ENCODE data around the gene CFP.
A peak's percentile ranks its signal among the peaks of the same experiment; 100 is the strongest.
"Not testable (repeated sequence)": the region's sequence is repeated elsewhere in the genome, so short reads cannot be mapped to it uniquely, and the experiment has no call there.

Gene CFP

DNA sequence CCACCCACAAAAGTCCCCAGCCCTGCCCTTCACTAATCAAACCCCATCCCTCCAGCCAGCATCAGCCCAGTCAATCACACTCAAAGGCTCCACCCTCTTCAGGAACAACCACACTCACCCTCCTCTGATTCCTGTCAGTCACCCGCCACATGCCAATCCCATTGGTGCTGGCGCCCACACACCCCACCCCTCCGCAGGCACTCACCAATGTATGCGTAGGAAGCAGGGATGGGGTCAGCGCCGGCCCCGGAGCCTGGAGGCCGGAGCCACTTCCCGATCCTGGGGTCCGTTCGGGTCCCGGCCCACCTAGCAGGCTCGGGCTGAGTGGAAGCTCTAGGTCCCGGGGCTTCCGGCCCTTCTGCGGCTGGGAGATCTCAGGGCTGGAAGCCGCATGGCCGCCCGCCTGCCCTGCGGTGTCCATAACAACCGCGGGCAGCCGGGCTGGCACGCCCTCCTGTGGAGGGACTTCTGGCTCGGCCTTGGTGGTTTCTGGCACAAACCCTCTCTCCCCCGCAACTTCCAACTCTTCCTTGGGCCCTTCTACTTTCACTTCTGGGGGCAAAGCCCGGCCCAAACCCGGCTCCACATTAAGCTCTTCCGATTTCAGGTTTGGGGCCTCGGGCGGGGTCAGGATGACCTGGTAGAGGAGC lies 7.9 kb upstream of the CFP start:
- DNase-seq, result peak; percentile 67

DNA sequence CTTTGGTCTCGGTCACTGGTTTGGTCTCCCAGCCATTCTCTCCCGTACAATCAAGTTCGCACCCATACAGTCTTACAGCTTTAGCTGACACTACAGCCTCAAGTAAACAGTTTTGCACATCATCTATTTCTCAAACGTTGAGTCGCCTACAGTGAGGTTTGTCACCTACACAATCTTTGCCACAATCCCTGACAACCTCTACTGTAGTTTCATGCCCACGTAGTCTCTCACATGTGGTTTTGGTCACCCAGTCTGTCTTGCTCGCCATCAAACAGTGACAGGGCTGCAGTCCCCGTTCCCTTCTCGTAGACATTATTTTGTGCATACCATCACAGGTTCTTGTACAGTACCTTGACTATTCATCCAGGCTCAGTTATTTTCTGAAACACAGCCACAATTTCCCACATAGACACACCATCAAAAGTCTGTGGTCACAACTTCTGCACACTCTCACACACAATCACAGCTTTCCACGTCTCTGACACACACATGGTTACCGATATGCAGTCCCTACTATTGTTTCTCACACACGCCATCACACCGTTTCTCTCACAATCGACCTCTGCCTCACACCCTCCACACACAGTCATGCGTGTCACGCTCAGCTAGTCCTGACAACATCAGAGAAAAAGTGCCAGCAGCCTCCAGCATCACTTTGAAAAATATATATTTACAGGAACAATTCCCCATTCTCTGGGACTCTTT lies 5.3 kb upstream of the CFP start:
- no peak for DNase-seq

DNA sequence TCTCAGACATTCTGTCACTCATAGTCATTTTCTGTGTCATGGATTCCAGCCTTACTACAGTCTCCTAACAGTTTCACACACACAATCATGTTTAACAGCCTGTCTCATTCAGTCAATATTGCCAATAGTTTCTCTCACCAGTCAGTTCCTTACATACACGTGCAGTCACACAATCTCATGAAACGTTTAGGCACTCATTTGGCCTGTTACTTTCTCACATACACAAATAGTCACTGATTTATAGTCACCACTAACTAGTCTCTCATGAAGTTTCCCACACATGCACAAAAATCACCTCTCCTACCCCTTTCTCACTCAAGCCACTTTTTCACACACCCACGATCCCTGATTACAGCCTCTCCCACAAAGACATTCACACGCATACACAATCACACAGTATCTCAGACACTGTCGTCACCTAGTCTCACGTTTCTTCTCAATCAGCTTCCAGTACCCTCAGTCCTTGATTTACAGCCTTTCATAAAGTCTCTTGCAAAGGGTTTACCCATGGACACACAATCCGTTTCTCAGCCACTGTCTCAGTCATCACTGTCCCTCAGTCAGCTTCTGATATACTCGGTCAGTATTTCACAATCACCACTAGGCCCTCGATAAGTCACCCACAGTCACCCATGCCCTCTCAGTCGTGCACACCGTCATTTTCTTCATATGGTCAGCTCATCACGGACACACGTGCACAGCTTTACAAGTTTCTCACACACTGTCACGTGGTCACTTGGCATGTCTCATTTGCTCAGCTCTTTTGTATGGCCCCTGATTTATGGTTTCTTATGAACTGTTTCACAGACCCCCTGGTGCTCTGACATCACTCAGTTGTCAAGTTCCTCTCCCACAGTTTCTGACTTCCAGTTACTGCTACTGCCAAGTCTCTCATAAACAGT lies 4.2 kb upstream of the CFP start:
- DNase-seq, result peak; percentile 78

DNA sequence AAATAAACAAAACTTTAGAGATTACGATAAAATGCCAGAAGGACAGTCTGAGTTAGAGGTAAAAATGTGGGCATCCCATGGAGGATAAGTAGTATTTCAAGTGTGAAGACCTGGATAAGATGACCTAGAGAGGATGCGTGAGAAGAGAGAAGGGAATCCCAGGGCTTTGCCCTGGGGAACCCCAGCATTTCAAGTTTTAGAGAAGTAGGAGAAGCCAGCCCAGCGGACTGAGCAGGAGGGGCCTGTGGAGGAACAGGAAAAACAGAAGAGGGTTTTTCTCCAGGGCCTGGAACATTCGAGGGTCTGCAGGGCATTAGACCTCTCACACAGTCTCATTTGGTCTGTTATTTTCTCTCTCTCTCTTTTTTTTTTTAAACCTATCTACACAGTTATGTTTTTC lies 2.9 kb upstream of the CFP start:
- DNase-seq, result peak; percentile 41

DNA sequence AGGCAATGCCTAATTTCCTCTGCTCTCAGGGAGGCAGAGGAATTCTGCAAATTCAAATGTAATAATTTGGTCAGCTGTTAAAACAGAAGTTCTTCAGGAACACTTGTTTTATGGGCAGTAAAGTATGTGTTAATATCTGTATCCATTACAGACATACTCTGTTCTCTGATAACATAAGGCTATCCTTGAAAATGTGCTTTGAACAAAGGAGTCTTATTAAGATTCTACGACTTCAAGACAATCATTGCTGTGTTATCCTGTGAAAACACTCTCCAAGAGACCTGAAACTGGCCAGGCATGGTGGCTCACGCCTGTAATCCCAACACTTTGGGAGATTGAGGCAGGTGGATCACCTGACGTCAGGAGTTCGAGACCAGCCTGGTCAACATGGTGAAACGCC lies 1.9 kb upstream of the CFP start:
- no peak for DNase-seq

DNA sequence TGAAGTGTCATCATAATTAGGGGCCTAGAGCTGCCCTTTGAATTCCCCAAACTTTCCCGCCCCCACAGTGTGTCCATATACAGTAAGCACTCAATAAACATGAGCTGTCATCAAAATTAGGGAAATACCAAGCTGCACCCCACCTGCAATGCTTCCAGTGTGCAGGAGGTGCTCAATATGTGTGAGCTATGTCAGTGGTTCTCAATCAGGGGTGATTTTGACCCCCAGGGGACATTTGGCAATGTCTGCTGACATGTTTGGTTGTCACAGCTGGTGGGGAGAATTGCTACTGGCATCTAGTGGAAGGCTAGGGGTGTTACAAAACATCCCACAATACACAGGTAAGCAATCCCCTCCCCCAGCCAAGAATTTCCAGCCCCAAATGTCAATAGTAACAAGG lies 748 bp downstream of the CFP start:
- DNase-seq, result no peak

DNA sequence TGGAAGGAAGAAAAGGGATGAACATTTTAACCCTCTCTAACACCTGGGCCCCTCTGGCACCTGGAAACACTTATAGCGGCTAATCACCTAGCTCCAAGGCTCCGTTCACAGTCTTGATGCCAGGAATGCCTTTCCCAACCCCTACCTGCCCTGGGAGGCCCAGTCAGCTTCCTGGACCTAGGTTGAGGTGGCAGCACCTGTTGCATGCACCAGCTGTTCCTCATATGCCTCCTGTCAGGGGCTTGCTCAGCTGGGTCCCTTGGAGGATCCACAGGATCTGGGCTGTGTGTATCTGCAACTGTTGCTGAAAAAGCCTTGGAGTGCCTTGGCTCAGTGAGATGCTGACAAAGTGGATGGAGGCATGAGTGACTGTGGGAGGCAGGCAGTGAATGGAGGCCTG lies 4.4 kb downstream of the CFP start:
- no peak for DNase-seq

DNA sequence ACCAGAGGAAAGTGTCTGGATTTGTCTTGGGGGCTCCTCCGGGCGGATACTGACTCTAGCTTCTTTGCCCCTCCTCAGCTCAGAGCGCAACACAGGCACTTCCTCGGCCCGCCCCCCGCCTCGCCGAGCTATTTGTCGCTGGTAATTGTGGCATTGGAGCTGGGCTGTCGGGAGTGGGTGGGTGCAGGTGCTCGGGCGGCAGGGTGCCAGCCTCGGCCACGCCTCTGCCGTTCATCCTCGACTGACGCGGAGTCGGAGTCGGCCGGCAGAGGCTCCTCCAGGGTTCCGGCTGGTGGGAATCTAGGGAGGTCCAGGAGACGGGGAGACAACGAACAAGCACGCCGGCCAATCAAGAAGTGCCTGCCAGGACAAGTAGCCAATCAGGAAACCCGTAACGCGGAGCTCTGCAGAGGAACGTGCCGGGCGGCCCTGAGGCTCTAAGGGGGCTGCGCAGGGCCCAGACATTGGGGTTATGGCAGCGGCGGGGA lies 6.1 kb downstream of the CFP start:
- DNase-seq, result peak; percentile 32

DNA sequence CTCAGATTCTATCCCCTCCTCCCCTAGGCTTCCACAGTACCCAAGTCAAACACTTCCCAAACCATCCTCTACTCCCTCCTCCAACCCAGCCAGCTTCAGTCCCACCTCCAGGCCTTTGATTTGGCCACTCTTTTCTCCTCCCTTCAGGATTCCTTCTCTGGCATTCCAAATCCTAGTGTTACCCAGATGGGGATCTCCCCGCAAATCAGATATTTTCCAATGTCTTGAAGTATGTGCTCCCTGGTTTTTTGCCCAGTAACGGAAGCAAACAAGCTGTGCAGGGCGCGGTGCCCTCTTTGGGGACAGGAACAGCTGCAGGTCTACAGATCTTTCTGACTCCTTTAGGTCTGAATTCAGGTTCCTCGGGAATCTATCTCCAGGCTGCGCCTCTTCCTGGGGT lies 7.9 kb downstream of the CFP start:
- no peak for DNase-seq

DNA sequence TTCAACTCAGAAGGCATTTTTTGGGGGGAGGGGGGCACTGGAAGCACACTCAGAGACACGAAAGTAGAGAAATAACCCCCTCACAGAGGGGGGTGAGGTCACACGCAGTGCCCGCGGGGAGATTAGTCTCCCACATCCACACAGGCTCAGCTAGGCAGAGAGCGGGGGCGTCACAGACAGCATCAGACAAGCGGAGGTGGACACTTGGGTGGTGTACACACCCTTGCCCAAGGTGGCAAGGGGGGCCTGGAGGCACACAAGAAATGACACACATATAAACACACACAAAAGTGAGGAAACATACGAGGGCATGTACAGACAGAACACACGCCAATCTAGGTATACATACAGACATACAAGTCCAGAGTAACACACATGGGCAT lies 9.4 kb downstream of the CFP start:
- DNase-seq, result no peak

DNA sequence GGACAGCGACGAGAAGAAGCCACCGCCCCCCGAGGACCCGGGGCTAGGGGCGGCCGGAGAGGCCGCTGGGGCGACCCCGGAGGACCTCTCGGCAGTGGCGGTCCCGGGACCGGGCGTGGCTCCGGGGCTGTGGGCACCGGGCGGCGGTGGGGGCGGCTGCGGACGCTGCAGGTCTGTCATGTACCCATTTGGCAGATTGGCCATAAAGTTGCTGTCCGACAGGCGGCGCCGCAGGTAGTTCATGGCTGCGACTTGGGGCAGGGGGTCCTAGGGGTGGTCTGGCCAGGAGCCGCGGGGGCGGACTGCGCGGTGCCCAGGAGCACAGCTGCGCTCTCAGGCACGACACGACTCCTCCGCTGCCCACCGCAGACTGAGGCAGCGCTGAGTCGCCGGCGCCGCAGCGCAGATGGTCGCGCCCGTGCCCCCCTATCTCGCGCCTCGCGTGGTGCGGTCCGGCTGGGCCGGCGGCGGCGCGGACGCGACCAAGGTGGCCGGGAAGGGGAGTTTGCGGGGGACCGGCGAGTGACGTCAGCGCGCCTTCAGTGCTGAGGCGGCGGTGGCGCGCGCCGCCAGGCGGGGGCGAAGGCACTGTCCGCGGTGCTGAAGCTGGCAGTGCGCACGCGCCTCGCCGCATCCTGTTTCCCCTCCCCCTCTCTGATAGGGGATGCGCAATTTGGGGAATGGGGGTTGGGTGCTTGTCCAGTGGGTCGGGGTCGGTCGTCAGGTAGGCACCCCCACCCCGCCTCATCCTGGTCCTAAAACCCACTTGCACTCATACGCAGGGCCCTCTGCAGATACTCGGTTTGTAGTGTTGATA lies 10.0 kb downstream of the CFP start, which contains the start of gene SYN1:
SYN1 (minus strand) TSS at position 372 of the 817 bp plus-strand sequence; CDS start at position 243, 129 bp downstream.
- DNase-seq, result peak; percentile 59

DNA sequence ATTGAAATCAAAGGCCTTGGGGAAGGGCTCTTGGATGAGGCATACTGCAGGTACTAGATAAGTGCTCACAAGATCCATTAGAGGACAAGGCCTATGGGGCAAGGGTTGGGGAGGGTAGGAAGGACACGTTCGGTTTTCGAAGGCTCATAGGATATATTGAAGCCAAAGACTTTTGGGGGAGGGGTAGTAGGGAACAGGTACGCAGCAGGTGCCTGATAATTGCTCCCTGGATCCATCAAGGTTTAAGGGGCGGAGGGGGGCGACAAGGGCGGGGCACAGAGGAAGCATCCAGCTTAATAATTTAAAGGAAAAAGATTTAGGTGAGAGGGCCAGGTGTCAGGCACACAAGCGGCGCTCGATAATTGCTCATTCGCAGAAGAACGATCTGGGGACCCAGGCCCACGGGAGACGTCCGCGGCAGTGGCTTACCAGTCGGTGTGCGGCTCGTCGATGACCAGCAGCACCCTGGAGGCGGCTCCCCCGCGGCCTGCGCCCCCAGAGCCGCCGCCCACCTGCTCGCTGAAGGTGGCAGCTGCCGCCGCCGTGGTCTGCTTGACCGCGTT lies 10.7 kb downstream of the CFP start:
- DNase-seq, result no peak

DNA sequence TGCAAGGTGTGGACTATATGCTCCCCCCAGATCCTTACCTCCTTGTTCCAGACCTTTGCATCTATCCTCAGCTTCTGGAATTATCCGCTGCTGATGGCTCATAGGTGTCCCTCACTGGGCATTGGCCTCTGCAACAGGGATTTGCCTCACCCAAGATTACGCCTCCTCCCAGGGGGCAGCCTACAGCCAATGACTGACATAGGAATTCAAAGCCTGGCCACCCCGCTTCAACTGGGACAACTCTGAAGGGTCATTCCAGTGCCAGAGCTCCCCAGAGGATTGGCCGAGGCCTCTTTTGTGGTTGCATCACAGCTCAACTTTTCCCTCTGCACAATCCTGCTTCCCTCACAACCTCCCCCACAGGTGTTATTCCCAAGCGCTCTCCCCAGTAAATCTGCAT lies 15.1 kb downstream of the CFP start:
- no peak for DNase-seq

DNA sequence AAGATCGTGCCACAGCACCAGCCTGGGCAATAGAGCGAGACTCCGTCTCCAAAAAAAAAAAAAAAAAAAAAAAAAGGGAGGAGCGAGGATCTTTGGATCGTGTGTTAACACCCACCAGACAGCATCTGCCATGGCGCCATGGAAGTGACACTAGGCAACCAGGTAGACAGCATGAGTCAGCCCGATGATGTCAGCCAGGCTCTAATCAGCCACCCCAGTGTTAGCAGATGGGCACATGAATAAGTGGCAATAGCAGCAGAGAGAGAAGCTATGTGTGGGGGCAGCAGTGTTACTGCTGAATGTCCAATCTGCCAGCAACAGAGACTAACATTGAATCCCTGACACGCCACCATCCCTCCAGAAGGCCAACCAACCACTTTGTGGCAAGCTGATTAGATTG lies 16.6 kb downstream of the CFP start:
- no peak for DNase-seq

DNA sequence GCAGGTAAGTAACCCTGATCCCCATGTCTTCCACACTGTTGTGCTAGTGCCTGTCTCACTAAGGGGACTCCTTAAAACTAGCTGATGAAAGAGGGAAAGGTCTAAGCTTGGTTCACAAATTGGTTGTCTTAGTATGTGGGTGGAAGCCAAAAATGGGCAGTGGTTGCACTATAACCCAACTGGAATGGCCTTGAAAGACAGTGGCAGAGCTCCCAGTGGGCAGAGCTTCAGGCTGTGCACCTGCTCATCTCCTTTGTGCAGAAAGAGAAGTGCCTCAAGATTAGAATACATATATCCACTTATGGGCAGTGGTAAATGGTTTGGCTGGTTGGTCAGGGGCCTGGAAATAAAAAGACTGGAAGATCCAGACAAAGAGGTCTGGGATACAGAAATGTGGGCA lies 17.3 kb downstream of the CFP start:
- DNase-seq, result no peak

DNA sequence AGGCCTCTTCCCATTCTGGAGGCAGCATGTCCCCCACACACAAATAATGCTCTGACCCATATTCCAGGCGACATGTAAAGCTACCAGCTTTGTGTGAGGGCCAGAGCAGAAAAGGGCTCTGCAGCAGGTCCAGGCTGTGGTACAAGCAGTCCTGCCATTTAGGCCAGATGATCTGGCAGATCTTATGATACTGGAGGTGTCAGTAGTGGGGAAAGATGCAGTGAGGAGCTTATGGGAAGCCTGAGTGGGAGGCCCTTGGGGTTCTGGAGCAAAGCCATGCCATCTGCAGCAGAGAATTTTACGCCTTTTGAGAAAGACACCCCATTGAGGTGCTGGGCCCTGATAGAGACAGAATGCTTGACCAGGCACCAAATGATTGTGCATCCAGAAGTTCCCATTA lies 17.8 kb downstream of the CFP start:
- no peak for DNase-seq

DNA sequence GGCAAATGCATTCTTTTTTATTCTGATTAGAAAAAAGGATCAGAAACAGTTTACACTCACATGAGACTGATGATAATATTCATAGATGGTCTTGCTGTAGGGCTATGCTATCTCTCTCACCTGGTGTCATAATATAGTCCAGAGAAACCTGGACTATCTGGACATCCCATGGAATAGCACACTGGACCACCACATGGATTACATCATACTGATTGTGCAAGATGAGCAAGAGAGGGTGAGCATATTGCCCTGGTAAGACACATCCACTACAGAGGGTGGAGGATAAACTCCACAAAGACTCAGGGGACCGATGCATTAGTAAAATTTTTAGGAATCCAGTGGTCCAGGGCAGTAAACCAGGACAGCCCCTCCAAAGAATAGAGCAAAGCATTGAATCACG lies 18.2 kb downstream of the CFP start:
- DNase-seq, result no peak

DNA sequence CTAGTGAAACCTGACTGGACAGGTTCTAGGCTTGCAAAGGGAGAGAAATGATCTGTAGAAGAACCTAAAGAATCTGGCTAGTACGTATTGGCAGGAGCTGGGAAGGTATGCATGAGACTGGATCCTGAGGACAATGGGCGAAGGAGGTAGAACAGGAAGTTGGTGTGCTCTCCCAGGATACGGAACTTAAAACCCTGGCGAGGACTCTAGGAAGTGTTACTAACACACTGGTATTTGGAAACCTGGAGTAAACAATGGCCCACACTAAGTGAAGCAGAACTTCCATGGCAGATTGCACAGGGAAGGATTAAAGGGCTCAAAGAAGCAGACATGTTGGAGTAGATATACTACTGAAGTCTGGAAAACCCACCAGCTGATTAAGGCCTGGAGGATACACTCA lies 19.2 kb downstream of the CFP start:
- no peak for DNase-seq

DNA sequence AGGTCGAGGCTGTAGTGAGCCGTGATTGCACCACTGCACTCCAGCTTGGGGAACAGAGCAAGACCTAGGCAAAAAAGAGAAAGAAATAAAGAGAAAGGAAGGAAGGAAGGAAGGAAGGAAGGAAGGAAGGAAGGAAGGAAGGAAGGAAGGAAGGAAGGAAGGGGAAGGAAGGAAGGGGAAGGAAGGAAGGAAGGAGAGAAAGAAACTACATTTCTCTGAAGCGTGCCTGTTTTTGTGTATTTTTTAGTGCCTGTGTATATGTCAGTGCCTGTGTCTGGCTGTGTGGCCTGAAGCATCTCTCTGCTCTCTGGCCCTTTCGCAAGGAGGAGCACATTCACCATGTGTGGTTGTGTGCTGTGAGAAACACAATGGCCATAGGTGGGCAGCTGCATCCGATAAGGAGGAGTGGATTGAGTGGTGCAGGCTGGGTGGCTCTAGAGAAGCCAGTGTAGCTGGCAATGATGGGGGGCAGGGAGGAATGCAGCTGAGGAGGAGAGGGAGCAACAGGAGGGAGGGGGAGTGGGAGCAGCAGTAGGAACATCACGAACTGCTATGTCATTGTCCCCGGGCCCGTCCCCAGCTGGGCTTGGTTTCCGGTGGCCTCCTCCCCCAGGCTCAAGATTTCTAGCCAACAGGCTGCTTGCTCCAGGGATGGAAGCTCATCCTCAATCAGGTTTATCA lies 21.5 kb downstream of the CFP start:
- no peak for DNase-seq

DNA sequence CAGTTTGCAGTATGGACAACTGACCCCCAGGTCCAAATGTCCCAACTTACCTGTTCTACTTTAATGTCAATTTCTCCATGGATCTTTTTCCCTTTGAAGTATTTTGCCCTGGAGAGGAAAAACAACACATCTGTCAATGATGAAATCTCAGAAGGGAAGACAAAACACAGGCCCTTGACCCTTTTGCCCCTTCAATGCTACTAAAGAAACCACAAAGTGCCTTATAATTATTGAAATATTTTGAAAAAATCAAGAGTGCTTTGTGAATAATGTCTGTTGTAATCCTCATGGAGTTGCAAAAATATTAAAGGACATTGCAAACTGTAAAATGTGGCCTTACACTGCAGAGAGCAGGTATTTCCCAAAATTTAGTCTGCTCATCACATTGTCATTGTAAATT lies 22.6 kb downstream of the CFP start:
- DNase-seq, result no peak

DNA sequence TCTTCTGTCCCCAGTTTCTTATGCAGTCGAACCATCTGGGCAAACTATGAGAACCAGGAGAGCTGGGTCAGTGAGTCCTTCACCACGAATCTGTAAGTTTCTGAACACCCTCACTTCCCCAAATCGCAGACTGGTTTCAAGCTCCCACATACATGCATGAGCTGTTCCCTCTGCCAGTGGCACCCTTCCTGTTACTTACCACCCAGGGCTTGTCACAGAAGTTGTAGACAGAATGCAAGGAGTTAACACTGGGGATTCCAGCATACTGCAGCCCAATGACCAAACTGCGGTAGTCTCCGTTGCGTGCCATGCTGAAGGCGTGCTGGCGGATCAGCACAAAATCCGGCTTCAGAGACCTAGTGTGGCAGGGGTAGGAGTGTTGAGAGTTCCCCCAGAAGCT lies 24.7 kb downstream of the CFP start:
- DNase-seq, result peak; percentile 78

DNA sequence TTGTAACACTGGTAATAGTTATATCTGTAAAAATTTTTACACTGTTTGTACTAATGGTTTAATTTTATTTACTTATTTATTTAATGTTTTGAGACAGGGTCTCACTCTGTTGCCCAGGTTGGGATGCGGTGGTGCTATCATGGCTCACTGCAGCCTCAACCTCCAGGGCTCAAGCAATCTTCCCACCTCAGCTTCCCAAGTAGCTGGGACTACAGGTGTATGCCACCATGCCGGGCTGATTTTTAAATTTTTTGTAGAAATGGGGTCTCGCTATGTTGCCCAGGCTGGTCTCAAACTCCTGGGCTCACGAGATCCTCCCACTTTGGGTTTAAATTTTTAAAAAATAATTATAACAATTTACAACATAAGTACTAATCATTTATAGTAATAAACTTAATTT lies 26.6 kb downstream of the CFP start:
- DNase-seq, result not testable (repeated sequence)
